Stimulated activated CD8-positive, alpha-beta memory T cell treated with anti-CD3 and anti-CD28 coated beads, Interleukin-15, amount 100 ng/mL, for 24 hours (primary cell): ENCODE data around the gene NOL9.

ENCODE experiments used
- DNase-seq: peaks from one replicate; pipeline ENCODE4 v3.0.0-alpha.2; 2020; ENCODE audit warnings: low read depth

The NOL9 gene

DNA sequence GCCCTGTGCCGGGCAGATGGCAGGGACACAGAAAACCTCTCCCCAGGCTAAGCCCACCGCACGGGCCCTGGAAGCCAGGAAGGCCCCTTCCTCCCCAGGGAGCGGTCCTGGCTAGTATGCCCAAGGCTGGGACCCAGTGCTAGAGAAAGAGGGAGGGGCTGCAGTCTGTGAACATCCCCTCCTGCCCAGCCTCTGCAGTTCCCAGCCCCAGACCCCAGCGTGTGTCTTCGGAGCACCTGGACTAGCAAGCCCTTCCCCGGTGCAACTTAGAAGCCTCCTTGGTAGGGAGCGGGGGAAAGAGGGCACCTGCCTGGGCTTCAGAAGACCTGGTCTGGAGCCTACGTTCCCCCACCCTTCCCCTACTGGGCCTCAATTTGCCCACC, 64.9 kb downstream of the NOL9 start:
- DNase-seq: no peak

DNA sequence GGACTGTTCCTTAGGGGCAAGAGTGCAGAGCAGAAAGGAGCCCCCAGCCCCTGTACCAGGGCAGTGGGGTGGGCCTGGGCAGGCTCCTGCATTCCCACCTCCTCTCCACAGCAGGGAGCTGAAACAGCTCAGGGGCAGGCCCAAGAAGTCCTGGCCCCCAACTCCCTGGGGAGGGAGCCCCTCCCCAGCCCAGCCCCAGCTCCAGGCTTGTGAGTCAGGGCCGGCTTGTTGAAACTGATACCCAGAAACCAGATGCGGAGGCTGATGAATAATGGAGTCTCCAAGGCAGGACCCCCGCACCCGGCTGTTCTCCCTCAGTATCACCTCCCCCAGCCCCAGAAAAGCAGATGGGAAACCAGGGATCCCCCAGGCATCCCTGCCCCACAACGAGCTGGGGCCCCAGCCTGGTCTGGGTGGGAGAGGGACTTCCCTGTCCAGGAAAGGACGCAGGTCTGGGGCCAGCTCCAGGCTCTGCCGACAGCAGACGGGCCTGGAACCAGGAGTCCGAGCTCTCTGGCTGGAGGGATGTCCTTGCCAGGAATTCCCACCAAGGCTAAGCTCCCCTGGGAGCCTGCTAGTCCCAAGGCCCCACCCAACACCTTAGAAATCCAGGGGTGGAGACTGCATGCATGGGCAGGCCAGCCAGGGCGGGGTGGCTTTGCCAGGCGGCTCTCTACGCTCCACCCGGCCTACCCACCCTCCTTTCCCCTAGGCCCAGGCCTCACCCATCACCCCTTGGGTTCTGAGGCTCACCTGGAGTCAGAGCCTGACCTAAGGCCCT, 65.5 kb downstream of the NOL9 start:
- DNase-seq: no peak

DNA sequence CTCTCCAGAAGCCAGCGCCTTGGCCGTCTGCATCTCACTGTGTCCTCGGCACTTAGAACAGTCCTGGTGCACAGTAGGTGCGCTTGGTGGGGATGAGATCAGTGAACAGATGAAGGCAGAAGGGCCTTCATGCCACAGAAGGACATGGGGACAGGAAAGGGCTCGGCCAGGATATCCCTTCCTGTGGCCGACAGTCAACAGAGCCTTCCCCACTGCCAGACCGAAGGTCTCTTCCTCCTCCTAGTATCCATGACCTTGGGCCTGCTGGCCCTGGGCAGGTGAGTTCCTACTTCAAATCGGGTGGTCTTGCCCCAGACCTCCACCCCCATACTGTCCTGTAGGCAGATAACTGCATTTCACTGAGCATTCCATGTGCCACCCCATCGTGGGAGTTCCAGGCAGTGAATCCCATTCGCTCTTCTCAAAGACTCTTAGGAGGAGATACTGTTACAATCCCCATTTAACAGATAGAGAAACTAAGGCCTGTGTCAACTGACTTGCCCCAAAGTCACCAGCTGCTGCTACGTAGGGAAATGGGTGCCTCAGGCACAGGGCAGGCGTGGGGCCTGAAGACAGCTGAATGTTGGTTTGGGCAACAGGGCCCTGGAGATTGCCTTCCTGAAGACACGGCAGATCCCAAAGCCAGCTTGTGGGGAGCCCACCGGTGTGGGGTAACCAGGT, 66.4 kb downstream of the NOL9 start:
- DNase-seq: no peak

DNA sequence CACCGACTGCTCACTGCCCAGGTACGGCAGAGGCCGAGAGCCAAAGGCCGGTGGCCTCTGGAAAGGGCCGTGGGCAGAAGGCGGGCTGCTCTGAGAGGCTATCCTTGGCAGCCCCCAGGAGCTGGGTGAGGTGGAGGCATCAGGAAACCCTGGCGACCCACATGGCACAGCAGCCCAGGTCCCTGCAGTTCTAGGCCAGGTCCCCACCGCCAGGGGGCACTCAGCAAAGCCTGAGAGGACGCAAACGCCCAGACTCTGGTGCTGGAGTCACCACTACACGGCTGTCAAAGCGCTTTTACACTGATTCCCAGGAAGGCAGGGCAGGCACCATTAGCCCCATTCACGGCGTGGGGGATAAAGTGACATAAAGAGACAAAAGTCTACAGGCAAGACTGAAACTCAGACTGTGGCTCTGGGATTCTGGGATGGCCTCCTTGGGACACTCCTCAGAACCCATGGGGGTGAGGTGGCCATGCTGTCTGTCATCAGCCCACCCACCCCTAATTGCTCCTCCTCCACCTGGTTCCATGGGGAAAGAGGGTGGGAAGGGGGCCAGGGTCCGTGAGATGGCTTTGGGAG, 67.8 kb downstream of the NOL9 start:
- peak; percentile 77 for DNase-seq

DNA sequence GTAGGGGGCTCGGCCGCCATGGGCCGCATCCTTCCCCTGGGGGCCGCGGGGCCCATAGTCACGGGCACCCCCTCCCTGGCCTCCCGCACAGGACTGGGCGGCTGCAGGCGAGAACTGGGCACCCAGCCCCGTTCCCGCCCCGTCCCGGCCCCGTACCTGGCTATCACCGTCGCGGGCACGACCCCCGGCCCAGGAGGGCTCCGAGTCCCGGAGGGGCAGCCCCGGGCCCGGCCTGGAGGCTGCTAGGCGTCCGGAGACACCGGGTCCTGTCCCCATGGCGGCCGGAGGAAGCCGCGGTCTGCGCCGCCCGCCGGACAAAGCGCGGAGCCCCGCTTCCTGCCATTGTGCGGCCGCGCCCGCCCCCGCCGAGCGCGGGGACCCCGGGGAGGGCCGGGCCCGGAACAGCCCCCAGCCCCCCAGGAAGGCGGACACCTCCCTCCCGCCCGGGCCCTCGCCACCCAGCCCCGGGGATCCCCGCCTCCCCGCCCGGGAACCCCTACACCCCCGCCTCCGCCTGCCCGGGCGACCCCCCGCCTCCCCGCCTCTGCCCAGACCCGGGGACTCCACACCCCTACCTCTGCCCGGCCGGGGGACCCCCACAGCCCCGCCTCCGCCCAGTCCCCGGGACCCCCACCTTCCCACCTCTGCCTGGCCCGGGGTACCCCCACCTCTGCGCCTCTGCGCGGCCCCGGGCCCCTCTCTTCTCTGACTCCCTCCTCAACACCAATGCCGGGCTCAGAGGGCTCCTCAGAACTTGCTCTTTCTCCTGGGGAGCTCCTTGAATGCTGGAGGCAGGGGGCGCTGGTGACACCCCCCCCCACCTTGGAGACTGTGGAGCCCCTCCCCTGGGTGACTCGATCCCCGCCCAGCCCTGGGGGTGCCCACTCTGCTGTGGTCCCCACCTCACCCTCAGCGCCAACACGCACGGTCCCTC, 68.9 kb downstream of the NOL9 start:
- DNase-seq: no peak

DNA sequence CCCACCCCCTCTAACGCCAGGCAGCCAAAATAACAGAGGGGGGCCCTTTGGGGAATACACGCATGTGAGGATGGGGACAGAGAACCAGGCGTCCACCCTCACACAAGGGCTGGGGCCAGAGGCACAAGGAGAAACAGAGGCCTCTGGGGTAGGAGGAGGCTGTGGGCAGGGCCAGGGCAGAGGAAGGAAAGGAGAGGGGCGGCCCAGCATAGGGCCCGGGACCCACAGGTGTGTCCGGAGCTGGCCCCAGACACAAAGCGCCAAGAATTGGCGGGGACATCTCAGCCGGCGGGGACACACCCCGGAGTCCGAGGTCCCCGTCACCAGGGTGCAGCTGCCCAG, 69.5 kb downstream of the NOL9 start:
- no peak for DNase-seq

DNA sequence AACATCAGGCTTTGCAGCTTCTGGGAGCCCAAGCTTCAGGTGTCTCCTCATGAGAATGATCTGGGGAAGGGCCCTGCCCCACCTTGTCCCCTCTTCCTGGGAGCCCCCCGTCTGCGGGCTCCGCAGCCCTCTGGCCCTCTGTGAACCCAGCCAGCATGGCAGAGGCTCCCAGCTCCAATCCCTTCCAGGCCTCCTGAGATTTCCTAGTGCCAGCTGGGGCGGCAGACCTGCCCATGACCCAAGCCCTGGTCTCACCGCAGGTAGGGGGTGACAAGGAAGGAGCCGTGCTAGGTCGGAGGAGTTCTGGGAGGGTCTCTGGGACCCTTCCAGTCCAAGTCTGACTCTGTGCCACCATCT, 70.6 kb downstream of the NOL9 start:
- no peak for DNase-seq

DNA sequence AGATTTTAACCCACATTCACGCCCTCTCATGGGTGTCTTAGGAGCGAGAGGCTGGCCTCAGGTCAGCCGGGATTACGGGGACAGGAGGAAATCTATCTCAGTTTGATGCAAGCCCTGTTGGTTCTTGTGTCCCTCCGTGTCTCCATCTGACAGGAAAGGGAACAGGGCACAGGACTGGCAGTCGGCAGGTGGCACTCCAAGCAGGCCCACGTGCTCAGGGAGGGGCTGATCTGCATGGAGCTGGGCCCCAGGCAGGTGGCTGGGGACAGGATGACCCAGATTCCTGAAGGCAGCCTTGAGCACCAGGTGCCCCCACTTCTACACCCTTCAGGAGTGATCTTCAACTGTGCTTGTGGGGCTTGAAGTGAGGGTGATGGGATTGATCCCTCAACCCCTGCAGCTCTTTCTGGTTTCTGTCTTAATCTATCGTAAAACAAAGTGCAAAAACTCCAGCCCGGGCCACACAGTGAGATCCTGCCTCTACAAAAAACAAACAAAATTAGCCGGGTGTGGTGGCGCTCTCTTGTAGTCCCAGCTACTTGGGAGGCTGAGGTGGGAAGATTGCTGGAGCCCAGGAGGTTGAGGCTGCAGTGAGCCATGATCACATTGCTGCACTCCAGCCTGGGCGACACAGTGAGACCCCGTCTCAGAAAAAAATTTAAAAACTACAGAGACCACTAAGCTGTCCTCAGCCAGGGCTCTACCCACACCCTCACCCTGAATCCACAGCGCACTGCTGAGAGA, 71.1 kb downstream of the NOL9 start:
- no peak for DNase-seq

DNA sequence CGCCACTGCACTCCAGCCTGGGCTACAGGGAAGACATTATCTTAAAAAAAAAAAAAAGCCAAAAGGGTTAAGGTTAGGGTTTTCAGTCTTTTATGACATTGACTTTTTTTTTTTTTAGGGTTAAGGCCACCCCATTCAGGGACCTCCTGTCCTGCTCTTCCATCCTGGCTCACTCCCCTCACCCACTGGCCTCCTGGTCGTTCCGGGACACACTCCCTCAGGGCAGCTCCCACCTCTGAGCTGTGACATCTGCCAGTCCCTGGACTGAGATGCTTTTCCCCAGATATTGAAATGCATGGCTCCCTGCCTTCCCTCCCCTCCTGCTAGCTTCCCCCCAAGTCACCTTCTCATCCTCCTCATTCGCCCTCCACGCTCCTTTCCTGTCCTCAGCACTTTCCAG, 72.5 kb downstream of the NOL9 start:
- no peak for DNase-seq

DNA sequence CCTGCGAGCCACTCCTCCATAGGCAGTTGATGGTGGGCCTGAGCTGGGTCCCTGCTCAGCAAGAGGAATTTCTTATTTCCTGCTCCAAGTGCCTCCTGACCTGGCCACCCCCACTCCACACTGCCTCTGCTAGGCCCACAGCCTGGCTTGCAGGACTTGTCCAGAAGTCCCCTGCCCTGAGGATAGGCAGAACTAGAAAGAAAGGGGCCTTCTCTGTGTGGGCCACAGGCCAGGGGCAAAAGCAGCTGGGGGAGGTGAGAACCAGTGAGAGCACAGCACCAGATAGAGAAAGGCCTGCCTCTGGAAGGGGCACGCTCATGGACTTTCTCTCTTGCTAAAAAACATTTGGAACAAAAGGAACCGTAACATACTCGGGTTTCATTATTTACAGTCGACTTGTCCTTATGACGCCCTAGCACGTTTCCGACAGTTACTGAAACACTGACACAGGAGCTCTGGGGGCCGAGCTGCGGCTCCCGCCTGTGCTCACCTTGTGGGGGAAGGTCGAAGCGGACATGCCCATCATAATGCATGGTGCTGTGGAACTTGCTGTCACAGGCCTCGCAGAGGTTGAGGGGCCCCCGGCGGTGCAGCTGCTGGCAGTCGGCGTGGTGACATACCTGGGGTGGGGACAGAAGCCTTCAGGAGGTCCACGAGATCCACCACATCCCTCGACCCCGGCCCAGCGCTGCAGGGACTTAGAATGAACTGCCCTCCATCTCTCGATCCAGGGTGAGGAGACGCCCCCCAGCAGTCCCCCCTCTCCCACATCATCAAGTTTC, 77.1 kb downstream of the NOL9 start:
- DNase-seq: no peak

DNA sequence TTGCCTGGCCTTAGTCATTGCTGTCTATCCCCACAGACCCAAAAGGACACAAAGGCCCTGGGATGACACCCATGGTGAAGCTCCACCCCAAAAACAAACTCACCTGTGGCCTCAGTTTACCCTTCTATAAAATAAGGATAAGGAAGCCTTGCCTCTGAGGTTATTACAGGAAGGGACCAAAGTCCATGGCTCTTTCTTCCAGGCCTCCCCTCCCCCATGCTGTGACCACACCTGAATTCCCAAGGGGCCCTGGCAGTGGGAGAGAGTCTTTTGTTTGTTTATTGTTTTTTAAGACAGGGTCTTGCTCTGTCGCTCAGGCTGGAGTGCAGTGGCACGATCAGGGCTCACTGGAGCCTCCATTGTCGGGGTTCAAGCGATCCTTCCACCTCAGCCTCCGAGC, 77.8 kb downstream of the NOL9 start:
- DNase-seq: no peak

DNA sequence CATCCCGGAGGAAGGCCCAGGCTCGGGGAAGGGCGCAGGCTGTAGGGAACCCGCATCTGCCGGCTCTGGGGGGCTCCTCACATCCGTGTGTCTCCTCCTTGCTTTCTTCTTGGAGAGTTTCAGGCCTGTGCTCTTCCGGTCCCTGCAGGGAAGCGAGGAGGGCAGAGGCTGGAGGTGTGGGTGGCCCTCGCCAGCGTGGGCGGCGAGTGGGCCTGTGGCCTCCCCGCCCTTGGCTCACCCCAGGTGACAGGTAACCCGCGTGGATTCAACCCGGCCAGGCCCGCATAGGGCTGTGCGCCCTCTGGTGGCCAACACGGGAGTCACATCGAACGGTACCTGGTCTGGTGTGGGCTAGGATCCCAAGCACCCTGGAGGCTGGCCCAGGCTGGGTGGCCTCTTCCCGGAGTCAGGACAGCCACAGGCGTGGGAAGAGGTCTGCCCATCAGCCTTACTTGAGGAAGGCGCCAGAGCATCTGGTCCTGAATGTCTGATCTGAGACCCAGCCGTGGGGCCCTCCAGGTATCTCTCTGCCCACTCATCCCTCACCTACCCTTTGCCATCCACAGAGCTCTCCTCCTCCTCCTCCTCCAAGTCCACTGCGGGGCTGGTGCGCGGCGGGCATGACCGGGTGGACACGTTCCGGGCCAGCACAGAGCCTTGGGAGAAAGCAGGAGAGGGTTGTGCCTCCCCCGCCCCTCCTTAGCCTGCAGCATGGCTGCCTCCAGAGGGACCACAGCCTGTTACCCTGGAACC, 78.8 kb downstream of the NOL9 start:
- DNase-seq: no peak

DNA sequence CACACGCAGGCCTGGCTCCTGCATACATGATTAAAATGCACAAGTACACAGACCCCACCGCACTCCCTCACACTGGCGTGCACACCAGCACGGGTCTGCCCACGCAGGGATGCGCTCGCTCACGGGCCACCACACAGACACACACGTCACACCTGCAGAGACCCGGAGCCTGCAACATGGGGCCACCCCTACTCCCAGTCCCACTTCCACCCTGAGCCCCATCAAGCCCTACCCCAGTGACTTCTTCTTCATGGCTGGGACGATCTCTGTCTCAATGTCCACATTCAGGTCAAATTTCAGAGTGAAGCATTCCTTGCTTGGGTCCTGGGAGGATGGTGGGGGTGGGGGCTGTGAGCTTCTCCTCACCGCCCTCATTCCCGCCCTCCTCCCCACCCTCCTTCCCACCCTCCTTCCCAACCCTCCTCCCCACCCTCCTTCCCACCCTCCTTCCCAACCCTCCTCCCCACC, 79.5 kb downstream of the NOL9 start:
- DNase-seq: no peak

DNA sequence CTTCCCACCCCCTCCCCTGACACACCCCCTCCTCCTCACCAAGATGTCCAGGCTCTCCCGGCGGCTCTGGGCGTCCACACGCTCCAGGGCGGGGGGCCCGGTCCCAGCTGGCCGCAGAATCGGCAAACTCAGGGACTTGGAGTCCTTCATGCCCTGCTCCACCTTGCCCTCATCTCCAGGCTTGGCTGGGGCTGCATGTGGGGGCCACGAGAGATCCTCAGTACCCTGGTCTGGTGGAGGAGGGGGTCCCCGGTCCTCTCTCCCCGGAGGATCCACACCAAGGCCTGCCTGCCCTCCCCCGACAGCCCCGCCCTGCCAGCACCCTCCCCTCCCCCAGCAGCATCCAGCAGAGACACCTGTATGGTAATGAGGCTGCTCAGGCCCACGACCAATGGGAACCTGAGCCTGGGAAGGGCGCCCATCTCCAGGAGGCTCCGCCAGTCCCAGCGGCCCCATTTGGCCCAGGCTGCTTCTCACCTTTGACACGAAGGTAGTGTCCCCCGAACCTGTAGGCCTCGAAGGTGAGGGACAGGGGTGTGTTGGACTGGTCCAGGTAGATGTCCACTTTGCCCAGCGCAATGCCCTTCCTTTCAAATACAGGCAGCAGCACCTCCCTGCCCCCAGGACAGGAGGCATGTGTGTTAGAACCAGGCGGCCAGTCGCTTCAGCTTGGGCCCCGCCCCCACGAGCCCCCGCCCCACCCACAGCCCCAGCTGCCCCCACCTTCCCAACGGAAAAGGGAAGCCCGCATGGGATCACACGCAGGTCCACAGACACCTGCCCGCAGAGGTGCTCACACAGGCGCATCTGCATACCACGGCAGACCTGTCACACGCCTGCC, 80.1 kb downstream of the NOL9 start:
- no peak for DNase-seq

DNA sequence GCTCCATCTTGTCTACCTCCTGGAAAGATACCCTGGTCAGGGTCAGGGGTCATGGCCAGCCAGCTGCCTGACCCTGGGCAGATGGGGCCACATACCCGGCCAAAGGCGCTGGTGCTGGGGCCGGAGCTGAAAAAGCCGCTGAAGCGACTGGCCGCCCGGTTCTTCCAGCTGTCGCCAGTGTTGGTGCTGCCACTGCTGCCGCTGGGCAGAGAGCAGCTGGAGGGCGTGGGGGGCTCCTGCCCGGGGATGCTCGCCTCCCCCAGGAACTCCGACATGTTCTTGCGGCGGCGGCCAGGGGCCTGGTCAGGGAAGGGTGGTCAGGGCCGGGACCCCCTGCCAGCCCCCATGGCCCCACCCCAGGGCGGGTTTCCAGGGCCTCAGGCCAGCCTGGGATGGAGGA, 81.2 kb downstream of the NOL9 start:
- no peak for DNase-seq

DNA sequence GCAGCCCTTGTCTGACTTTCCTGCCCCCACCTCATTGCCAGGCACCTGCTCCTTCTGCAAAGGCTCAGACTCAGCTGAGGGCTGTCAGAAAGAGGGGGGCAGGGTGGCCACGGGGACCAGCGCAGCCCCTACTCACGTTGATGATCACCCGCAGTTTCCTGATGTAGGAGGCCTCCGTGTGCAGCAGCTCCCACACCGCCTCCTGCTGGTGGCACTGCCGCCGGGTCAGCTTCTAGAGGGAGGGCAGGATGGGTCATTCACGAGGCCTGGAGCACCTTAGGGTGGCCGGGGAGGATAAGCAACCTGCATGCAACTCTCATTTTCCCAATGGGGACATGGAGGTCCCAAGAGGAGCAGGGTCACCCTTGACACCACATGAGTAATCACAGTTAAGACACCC, 81.9 kb downstream of the NOL9 start:
- DNase-seq: no peak

DNA sequence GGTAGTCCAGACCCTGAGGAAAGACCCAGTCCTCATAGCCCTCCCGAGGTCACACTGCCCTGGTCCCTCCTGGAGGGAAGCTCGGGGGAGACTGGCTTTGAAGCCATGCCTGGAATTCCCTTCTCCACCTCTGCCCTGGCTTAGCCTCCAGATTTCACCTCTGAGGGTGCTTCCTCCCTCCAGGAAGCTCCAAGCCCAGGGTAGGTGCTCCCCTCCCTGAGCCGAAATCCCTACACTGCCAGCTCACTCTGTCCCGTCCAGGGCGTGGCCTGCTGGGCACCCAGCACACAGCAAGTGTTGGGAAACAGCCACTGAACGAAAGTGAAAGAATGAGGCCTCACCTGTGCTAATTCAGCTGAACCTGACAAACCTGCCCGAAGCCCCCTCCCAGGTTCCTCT, 82.3 kb downstream of the NOL9 start:
- DNase-seq: no peak
